WTC11 (cell line): ENCODE measurements around the gene MSH2. TPM values are rescaled to one million over a fixed set of nuclear protein-coding genes. Genes with fewer than 3 reads are reported as not detected.

ENCODE experiments used
- ATAC-seq: fragments of 200-7000 bp; cut with Tn5 transposase; 2 replicates; pipeline ENCODE4 v1.10.0; 2021; ENCODE audit warnings: mild to moderate bottlenecking, moderate library complexity
- CTCF ChIA-PET: fragments of 300-600 bp; sonication (Branson Sonifier 250); formaldehyde crosslinking; loops from one replicate; lab custom pipeline; 2021; ENCODE audit warnings: antibody characterized with exemption; lab: Charles Lee
- POLR2A ChIA-PET: fragments of 350-600 bp; sonication (Branson Sonifier 250); formaldehyde crosslinking; loops from one replicate; lab custom pipeline; 2021; ENCODE audit warnings: antibody characterized with exemption; lab: Charles Lee
- DNase-seq: peaks from one replicate; pipeline ENCODE4 v3.0.0; 2021; ENCODE audit warnings: low spot score
- H3K27ac Mint-ChIP-seq: 2 replicates; pipeline ENCODE4 v1.8.0; 2021; ENCODE audit warnings: mixed read lengths
- H3K27me3 Mint-ChIP-seq: 2 replicates; pipeline ENCODE4 v1.8.0; 2021; ENCODE audit warnings: low read depth, mild to moderate bottlenecking, moderate library complexity, mixed read lengths
- H3K36me3 Mint-ChIP-seq: 2 replicates; pipeline ENCODE4 v1.8.0; 2021; ENCODE audit warnings: mixed read lengths
- H3K4me1 Mint-ChIP-seq: 2 replicates; pipeline ENCODE4 v1.8.0; 2022; ENCODE audit warnings: mixed read lengths
- H3K4me3 Mint-ChIP-seq: 2 replicates; pipeline ENCODE4 v1.8.0; 2021; ENCODE audit warnings: mild to moderate bottlenecking, moderate library complexity, mixed read lengths
- H3K9me3 Mint-ChIP-seq: 2 replicates; pipeline ENCODE4 v1.8.0; 2021; ENCODE audit warnings: mixed read lengths
- FOXJ3 ChIP-seq: sonication (generic); formaldehyde crosslinking; IDR thresholded peaks from 2 replicates; pipeline ENCODE4 v1.9.0; 2021; ENCODE audit warnings: missing genetic modification reagents, mild to moderate bottlenecking, borderline replicate concordance
- GRHL2 ChIP-seq: fragments of 250-450 bp; sonication (Bioruptor Pico); IDR thresholded peaks from 2 replicates; pipeline ENCODE4 v1.8.0; 2022; ENCODE audit warnings: mild to moderate bottlenecking, moderate library complexity; ENCODE audit not compliant: insufficient replicate concordance, severe bottlenecking
- JUN ChIP-seq: sonication (generic); formaldehyde crosslinking; IDR thresholded peaks from 2 replicates; pipeline ENCODE4 v1.8.0; 2023; ENCODE audit warnings: mild to moderate bottlenecking, missing genetic modification reagents
- KAT7 ChIP-seq: sonication (generic); formaldehyde crosslinking; IDR thresholded peaks from 2 replicates; pipeline ENCODE4 v1.8.1; 2023; ENCODE audit warnings: missing genetic modification reagents, mild to moderate bottlenecking, borderline replicate concordance
- MXD4 ChIP-seq: fragments of 250-450 bp; sonication (Bioruptor Pico); IDR thresholded peaks from 2 replicates; pipeline ENCODE4 v1.8.0; 2021; ENCODE audit warnings: mild to moderate bottlenecking, moderate library complexity, borderline replicate concordance
- NFYB ChIP-seq: sonication (generic); formaldehyde crosslinking; conservative IDR thresholded peaks from 2 replicates; pipeline ENCODE4 v1.8.0; 2022; ENCODE audit warnings: low read depth, missing genetic modification reagents
- ZNF396 ChIP-seq: fragments of 250-450 bp; sonication (Bioruptor Pico); IDR thresholded peaks from 2 replicates; pipeline ENCODE4 v1.8.0; 2021; ENCODE audit warnings: mild to moderate bottlenecking, moderate library complexity, borderline replicate concordance
- total RNA-seq: library from RNA; stranded (reverse); gene quantifications from 3 replicates; pipeline ENCODE4 v1.2.3, GENCODE V29; 2021
- TF ChIP-seq, protein P1 (sequence below): sonication (generic); formaldehyde crosslinking; IDR thresholded peaks from 2 replicates; pipeline ENCODE4 v1.8.0; 2023; ENCODE audit warnings: mild to moderate bottlenecking, missing genetic modification reagents
- TF ChIP-seq, protein P2 (sequence below): fragments of 250-450 bp; sonication (Bioruptor Pico); IDR thresholded peaks from 2 replicates; pipeline ENCODE4 v2.1.2; 2022; ENCODE audit warnings: mild to moderate bottlenecking, moderate library complexity
- TF ChIP-seq, protein P3 (sequence below): sonication (generic); formaldehyde crosslinking; IDR thresholded peaks from 2 replicates; pipeline ENCODE4 v1.8.1; 2023; ENCODE audit warnings: mild to moderate bottlenecking, missing genetic modification reagents, borderline replicate concordance
- TF ChIP-seq, protein P4 (sequence below): sonication (generic); formaldehyde crosslinking; IDR thresholded peaks from 2 replicates; pipeline ENCODE4 v1.8.1; 2022; ENCODE audit warnings: missing genetic modification reagents, borderline replicate concordance
- TF ChIP-seq, protein P5 (sequence below): fragments of 250-450 bp; sonication (Bioruptor Pico); IDR thresholded peaks from 2 replicates; pipeline ENCODE4 v1.9.0; 2021; ENCODE audit warnings: mild to moderate bottlenecking, borderline replicate concordance
- TF ChIP-seq, protein P6 (sequence below): sonication (generic); formaldehyde crosslinking; IDR thresholded peaks from 2 replicates; pipeline ENCODE4 v1.8.1; 2022; ENCODE audit warnings: low read depth, missing genetic modification reagents, borderline replicate concordance
- TF ChIP-seq, protein P7 (sequence below): sonication (generic); formaldehyde crosslinking; IDR thresholded peaks from 2 replicates; pipeline ENCODE4 v1.8.0; 2022; ENCODE audit warnings: mild to moderate bottlenecking, missing genetic modification reagents

Gene MSH2
- total RNA-seq, 1 experiment from 2014 or later, result 244 TPM

DNA sequence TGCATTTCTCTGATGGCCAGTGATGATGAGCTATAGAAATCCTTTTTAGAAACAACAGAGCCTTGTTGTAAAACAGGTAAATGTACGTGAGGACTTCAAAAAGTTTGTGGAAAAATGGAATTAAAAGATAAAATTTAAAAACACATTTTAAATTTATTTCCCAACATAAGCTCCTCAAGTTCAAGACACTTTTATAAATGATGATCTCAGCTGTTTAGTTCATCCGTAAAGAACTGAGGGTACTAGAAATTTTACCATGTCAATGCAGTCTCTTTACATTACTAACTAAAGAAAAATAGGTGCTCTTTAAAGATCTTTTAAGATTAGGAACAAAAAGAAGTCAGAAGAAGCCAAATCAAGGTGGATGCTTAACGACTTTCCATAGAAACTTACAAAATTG lies 52.5 kb downstream of the MSH2 start:
- Mint-ChIP-seq H3K9me3 (no peaks in the 10 kb centered on the region), H3K27me3 (no peaks in the 10 kb centered on the region), H3K36me3 (peaks cover 77% of the 10 kb centered on the region), H3K4me3 (no peak overlapping the region), H3K4me1 (peaks cover 3% of the 10 kb centered on the region), H3K27ac (peak overlapping the region; percentile 22; the same call in 1 of the 2 replicates)
- no peak for DNase-seq
- TF ChIP-seq FOXJ3 (CRISPR knock-in tag), result no peak
- TF ChIP-seq, protein P1, sequence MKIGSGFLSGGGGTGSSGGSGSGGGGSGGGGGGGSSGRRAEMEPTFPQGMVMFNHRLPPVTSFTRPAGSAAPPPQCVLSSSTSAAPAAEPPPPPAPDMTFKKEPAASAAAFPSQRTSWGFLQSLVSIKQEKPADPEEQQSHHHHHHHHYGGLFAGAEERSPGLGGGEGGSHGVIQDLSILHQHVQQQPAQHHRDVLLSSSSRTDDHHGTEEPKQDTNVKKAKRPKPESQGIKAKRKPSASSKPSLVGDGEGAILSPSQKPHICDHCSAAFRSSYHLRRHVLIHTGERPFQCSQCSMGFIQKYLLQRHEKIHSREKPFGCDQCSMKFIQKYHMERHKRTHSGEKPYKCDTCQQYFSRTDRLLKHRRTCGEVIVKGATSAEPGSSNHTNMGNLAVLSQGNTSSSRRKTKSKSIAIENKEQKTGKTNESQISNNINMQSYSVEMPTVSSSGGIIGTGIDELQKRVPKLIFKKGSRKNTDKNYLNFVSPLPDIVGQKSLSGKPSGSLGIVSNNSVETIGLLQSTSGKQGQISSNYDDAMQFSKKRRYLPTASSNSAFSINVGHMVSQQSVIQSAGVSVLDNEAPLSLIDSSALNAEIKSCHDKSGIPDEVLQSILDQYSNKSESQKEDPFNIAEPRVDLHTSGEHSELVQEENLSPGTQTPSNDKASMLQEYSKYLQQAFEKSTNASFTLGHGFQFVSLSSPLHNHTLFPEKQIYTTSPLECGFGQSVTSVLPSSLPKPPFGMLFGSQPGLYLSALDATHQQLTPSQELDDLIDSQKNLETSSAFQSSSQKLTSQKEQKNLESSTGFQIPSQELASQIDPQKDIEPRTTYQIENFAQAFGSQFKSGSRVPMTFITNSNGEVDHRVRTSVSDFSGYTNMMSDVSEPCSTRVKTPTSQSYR (CRISPR knock-in tag), result no peak
- no peak for TF ChIP-seq KAT7 (CRISPR knock-in tag)
- no peak for ATAC-seq
- CTCF ChIA-PET, result no interaction called here
- POLR2A ChIA-PET, result no interaction called here

DNA sequence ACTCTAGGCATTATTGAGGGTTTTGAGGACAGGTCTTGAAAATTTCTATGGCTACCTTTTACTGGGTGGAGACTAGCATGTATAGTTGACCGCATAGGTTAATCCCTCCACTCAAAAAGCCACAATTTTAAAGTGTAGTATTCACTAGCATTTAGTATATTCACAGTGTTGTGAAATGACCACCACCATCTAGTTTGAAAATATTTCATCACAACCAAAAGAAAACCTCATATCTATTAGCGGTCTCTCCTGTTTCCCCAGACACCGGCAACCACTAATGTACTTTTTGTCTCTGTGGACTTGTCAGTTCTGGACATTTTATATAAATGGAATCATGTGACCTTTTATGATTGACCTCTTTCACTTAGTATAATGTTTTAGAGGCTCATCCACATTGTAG lies 53.9 kb downstream of the MSH2 start:
- ATAC-seq, result no peak
- no peak overlapping the region for H3K4me3 Mint-ChIP-seq
- TF ChIP-seq, protein P2, sequence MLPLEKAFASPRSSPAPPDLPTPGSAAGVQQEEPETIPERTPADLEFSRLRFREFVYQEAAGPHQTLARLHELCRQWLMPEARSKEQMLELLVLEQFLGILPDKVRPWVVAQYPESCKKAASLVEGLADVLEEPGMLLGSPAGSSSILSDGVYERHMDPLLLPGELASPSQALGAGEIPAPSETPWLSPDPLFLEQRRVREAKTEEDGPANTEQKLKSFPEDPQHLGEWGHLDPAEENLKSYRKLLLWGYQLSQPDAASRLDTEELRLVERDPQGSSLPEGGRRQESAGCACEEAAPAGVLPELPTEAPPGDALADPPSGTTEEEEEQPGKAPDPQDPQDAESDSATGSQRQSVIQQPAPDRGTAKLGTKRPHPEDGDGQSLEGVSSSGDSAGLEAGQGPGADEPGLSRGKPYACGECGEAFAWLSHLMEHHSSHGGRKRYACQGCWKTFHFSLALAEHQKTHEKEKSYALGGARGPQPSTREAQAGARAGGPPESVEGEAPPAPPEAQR, result no peak
- TF ChIP-seq MXD4 (CRISPR knock-in tag), result no peak
- TF ChIP-seq JUN, result no peak
- TF ChIP-seq, protein P3, sequence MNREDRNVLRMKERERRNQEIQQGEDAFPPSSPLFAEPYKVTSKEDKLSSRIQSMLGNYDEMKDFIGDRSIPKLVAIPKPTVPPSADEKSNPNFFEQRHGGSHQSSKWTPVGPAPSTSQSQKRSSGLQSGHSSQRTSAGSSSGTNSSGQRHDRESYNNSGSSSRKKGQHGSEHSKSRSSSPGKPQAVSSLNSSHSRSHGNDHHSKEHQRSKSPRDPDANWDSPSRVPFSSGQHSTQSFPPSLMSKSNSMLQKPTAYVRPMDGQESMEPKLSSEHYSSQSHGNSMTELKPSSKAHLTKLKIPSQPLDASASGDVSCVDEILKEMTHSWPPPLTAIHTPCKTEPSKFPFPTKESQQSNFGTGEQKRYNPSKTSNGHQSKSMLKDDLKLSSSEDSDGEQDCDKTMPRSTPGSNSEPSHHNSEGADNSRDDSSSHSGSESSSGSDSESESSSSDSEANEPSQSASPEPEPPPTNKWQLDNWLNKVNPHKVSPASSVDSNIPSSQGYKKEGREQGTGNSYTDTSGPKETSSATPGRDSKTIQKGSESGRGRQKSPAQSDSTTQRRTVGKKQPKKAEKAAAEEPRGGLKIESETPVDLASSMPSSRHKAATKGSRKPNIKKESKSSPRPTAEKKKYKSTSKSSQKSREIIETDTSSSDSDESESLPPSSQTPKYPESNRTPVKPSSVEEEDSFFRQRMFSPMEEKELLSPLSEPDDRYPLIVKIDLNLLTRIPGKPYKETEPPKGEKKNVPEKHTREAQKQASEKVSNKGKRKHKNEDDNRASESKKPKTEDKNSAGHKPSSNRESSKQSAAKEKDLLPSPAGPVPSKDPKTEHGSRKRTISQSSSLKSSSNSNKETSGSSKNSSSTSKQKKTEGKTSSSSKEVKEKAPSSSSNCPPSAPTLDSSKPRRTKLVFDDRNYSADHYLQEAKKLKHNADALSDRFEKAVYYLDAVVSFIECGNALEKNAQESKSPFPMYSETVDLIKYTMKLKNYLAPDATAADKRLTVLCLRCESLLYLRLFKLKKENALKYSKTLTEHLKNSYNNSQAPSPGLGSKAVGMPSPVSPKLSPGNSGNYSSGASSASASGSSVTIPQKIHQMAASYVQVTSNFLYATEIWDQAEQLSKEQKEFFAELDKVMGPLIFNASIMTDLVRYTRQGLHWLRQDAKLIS, result no peak
- TF ChIP-seq, protein P4, sequence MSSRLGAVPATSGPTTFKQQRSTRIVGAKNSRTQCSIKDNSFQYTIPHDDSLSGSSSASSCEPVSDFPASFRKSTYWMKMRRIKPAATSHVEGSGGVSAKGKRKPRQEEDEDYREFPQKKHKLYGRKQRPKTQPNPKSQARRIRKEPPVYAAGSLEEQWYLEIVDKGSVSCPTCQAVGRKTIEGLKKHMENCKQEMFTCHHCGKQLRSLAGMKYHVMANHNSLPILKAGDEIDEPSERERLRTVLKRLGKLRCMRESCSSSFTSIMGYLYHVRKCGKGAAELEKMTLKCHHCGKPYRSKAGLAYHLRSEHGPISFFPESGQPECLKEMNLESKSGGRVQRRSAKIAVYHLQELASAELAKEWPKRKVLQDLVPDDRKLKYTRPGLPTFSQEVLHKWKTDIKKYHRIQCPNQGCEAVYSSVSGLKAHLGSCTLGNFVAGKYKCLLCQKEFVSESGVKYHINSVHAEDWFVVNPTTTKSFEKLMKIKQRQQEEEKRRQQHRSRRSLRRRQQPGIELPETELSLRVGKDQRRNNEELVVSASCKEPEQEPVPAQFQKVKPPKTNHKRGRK (CRISPR knock-in tag), result no peak
- TF ChIP-seq, protein P5, sequence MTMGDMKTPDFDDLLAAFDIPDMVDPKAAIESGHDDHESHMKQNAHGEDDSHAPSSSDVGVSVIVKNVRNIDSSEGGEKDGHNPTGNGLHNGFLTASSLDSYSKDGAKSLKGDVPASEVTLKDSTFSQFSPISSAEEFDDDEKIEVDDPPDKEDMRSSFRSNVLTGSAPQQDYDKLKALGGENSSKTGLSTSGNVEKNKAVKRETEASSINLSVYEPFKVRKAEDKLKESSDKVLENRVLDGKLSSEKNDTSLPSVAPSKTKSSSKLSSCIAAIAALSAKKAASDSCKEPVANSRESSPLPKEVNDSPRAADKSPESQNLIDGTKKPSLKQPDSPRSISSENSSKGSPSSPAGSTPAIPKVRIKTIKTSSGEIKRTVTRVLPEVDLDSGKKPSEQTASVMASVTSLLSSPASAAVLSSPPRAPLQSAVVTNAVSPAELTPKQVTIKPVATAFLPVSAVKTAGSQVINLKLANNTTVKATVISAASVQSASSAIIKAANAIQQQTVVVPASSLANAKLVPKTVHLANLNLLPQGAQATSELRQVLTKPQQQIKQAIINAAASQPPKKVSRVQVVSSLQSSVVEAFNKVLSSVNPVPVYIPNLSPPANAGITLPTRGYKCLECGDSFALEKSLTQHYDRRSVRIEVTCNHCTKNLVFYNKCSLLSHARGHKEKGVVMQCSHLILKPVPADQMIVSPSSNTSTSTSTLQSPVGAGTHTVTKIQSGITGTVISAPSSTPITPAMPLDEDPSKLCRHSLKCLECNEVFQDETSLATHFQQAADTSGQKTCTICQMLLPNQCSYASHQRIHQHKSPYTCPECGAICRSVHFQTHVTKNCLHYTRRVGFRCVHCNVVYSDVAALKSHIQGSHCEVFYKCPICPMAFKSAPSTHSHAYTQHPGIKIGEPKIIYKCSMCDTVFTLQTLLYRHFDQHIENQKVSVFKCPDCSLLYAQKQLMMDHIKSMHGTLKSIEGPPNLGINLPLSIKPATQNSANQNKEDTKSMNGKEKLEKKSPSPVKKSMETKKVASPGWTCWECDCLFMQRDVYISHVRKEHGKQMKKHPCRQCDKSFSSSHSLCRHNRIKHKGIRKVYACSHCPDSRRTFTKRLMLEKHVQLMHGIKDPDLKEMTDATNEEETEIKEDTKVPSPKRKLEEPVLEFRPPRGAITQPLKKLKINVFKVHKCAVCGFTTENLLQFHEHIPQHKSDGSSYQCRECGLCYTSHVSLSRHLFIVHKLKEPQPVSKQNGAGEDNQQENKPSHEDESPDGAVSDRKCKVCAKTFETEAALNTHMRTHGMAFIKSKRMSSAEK, result no peak
- TF ChIP-seq ZNF396 (CRISPR knock-in tag), result no peak
- no peak for TF ChIP-seq NFYB
- TF ChIP-seq GRHL2, result no peak
- TF ChIP-seq, protein P6, sequence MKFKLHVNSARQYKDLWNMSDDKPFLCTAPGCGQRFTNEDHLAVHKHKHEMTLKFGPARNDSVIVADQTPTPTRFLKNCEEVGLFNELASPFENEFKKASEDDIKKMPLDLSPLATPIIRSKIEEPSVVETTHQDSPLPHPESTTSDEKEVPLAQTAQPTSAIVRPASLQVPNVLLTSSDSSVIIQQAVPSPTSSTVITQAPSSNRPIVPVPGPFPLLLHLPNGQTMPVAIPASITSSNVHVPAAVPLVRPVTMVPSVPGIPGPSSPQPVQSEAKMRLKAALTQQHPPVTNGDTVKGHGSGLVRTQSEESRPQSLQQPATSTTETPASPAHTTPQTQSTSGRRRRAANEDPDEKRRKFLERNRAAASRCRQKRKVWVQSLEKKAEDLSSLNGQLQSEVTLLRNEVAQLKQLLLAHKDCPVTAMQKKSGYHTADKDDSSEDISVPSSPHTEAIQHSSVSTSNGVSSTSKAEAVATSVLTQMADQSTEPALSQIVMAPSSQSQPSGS (CRISPR knock-in tag), result no peak
- TF ChIP-seq, protein P7, sequence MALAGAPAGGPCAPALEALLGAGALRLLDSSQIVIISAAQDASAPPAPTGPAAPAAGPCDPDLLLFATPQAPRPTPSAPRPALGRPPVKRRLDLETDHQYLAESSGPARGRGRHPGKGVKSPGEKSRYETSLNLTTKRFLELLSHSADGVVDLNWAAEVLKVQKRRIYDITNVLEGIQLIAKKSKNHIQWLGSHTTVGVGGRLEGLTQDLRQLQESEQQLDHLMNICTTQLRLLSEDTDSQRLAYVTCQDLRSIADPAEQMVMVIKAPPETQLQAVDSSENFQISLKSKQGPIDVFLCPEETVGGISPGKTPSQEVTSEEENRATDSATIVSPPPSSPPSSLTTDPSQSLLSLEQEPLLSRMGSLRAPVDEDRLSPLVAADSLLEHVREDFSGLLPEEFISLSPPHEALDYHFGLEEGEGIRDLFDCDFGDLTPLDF, result no peak
- TF ChIP-seq, all 79 proteins: peak for 0
- Mint-ChIP-seq H3K27me3 (no peaks in the 10 kb centered on the region), H3K9me3 (no peaks in the 10 kb centered on the region), H3K27ac (no peak overlapping the region; the same call in 1 of the 2 replicates), H3K4me1 (peaks cover 3% of the 10 kb centered on the region), H3K36me3 (peaks cover 73% of the 10 kb centered on the region)
- ChIA-PET CTCF (no interaction called here), POLR2A (no interaction called here)
- no peak for DNase-seq
